HG03460 (cell line): Measurements from ENCODE around the gene B4GALT1.
A peak's percentile ranks its signal among the peaks of the same experiment; 100 is the strongest.
"Not testable (repeated sequence)": the region's sequence is repeated elsewhere in the genome, so short reads cannot be mapped to it uniquely, and the experiment has no call there.

Experiments used
- ATAC-seq: cut with Tn5 transposase; IDR thresholded peaks from one replicate; pipeline ENCODE4 v1.9.1; 2021; ENCODE audit not compliant: unreplicated experiment

Gene B4GALT1

DNA sequence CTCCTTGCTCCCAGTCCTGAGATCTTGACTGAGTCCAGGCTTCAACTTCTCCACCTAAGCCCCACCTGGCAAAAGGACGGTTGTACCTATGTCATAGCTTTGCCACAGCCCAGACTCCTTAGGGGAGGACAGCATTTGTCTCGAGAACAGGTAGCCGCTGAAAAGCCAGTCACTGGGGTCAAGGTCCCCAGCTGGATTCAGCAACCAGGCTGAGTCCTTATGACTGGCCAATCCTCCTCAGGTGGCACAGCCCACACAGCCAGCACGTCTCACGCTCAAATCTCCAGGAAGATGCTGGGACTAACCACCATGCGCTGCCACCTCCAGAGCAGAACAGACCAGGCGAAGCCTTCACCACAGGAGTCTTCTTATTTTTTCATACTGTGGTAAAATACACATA is 62.7 kb downstream of the B4GALT1 start:
- ATAC-seq, result no peak

DNA sequence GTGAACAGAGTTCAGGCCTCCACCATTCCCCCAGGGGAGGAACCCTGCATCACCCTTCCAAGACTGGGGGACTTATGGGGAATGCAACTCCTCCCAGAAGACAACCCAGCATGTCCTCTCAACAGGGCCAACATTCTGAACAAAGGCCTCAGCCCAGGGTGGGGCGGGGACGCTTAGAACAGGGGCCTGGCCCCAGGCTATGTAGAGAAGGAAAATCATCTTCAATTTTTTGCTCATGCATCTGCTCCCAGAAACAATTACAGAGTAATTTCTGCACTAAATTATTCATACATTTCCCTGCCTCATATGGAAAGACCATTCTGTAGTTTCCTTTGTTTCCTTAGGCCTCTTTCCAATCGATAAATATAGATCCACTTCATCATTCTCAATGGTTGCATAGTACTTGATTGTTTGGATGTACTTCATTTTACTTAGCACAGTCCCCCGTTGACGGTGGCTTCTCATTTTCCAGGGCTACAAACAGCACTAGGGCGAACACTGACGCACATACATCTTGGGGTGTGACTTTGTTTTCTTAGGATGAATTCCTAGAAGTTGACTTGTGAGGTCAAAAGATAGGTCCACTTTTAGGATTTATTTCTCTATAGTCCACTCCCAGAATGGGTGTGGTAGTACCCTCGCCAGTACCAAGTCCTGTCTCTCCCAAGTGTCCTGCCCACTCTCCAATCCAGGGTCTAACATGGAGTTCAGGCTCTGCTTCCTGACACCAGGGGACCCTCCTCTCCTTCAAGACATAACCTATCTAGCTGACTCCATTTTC is 63.4 kb downstream of the B4GALT1 start:
- ATAC-seq, result no peak

DNA sequence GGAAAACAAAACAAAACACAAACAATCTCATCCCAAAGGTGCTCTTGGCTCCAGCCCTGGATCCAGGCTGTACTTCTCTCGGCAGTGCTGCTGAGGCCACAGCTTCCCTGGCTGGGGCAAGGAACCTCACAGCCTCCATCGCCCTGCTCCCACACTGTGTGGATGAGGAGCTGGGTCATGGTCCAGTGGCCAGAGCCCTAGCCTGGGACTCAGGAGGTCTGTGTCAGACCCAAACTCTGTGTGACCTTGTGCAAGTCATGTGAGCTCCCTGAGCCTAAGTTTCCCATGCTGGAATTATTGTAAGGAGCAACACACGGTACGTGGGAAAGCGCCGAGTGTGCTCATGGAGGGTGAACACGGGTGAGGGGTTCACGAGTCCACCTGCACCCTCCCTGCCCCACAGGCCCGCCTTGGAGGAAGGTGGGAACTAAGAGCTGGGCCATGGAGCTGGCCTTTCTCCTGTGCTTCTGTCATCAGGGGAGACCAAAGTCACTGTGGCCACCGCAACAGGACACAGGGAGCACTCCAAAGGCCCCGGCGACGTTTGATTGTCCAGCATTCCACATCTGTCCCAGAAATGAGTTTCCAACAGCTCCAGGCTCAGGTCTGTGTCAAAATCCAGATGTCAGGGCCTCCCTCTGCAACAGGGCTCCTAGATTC is 64.5 kb downstream of the B4GALT1 start:
- ATAC-seq, result no peak

DNA sequence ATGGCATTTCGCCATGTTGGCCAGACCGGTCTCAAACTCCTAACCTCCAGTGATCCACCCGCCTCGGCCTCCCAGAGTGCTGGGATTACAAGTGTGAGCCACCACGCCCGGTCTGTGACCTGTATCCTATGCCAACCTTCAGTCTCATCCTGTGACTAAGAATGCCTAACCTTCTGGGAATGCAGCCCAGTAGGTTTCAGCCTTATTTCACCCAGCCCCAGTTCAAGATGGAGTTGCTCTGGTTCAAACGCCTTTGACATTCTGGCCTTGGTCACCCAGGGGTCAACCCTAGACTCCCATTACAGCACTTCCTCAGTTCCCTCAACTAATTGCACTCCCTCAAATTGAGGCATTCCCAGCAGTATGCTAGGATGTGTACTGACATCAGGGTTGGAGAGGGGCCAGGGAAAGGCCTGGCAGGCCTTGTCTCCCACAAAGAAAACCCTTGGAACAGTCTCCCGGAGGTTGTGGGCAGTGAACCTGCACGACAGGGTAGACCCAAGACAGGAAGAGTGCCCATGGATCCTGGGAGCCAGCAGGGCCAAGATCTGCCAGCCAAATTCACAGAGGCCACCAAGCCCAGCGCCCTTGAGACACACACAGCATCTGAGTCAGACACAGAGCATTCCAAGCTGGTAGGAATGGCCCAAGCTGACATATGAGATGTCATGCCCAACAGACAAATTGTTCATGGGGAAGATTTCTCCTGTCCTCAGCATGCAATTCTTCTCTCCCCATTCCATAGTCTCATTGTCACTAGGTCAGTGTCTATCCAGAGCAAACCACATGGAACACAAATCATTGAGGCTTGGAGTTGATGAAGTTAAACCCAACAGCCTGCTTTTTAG is 65.8 kb downstream of the B4GALT1 start:
- ATAC-seq, result no peak

DNA sequence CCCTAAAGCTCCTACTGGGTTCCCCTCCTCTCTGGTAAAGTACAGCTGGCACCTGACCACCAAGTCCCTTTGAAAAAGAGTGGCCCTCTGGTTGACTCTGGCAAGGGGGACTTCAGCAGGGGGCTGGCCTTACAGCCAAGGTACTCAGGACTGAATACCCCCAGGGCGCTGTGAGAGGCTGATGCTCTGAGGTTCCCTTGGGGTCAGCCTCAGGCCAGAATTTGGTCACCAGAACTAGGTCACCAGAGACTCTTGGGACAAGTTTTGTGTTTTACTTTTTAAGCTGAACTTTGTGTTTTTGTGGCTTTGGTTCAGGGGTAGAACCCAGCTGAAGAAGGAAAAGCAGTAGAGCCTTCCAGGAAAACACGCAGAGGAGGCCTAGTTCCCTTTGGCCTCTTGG is 67.4 kb downstream of the B4GALT1 start:
- ATAC-seq, result no peak

DNA sequence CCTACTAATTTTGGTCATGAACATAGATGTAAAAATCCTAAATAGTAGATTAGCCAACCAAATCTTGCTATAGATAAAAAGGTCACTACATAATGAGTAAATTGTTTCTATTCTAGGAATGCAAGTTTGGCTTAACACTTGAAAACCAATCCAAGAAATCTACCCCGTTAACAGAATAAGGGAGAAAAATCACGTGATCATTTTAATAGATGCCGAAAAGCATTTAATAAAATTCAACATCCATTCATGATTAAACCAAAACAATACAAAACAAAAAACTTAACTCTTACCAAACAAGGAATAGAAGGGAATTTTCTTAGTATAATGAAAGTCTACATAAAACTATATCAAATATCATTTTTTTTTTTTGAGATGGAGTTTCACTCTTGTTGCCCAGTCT is 69.9 kb downstream of the B4GALT1 start:
- ATAC-seq, result no peak

DNA sequence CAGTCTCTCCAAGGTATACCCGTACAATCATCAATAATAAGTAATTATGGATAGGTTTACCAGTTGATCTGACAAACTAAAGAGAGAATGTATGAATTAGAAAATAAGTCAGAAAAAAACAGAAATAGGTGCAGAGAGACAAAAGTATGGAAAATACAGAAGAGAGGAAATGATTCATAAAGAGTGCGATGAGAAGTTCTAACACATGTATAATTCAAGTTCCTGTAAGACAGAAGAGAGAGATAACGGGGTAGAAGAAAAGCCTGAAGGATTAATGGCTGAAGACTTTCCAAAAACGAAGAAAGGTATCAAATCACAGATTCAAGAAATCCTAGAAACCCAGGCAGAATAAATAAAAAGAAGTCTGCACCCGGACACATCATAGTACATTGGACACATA is 74.5 kb downstream of the B4GALT1 start:
- no peak for ATAC-seq

DNA sequence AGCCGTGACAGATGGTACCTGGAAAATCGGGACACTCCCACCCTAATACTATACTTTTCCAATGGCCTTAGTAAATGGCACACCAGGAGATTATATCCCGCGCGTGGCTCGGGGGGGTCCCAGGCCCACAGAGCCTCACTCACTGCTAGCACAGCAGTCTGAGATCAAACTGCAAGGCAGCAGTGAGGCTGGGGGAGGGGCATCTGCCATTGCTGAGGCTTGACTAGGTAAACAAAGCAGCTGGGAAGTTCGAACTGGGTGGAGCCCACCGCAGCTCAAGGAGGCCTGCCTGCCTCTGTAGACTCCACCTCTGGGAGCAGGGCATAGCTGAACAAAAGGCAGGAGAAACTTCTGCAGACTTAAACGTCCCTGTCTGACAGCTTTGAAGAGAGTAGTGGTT is 81.5 kb downstream of the B4GALT1 start:
- ATAC-seq, result not testable (repeated sequence)

DNA sequence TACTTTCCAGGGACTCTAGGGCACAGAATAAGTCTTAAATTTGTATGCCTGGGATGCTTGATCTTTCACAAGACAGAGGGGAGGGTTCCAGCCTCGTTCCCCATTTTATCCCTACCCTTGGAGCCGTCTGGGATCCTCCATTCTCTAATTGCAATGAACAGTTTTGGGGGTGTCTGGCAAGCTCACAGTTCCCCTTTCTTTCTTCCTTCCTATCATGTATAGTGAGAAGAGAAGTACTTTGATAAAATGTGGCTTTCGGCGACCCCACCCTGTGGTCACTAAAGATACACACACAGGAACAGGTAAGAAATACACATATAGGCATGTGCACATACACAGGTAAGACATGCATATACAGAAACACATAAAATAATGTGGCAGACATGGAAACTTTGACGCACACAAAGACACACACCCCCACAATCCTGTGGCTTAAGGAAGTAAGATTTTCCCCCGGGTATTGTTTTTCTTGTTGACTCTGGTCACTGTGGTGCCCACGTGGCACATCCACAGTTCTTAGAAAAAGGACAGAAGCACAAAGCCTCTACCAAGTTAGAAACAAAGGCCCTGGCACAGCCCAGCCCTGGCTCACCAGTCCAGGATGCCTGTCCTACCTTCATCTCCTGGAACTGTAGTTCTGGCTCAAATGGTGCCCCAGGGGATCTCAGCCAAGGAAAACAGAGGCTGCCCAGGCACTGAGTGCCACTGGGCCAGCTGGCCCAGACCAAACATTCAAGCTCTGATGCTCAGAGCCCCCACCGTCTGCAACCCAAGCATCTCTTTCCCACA is 84.4 kb downstream of the B4GALT1 start:
- no peak for ATAC-seq

DNA sequence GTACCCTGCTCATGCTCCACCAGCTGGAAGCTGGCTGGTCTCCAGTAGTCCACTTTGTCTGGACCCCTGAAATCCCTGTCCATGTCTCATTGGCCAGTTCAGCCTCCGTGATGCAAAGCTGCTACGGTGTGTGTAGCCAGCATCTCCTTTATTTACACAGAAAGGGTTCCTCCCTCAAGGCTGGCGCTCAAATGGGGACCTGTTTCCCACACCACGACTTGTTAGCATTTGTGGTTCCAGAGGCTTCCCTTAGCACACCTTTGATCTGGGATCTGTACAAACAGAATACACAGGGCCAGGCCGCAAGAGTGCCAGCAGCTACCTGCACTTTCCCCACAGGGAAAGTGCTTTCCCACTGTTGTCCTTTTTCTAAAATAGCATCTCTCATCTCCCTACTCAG is 85.0 kb downstream of the B4GALT1 start:
- no peak for ATAC-seq

DNA sequence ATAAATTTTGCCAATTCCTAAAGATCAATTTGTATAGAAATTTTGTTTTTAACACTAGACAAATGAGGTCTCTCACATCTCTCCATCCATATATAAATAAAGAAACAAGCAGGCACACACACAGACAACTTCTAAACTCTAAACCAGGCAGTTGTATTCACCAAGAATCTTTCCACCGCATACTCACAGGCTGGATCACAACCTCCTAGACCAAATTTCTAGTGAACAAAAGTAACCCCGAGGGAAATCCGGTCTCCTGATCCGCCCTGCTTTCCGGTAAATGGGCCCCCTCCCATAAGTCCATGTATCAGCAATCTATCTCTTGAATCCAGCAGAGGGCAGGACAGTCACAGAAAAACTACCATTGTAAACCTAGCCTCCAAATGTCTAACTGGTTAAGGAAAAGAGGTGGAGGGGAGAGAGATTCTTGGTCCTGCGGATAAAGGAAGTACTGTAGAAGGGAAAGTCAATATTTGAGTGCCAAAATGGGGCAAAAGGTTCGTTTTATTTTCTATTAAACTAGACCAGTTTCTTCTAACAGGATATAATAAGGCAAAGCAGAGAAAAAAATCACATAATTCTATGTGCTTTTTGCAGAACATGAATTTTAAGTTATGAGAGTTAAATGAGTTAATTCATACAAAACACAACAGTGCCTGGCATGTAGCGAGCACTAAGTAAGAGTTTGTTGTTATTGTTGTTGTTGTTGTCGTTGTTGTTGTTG is 85.8 kb downstream of the B4GALT1 start:
- peak; percentile 54 for ATAC-seq

DNA sequence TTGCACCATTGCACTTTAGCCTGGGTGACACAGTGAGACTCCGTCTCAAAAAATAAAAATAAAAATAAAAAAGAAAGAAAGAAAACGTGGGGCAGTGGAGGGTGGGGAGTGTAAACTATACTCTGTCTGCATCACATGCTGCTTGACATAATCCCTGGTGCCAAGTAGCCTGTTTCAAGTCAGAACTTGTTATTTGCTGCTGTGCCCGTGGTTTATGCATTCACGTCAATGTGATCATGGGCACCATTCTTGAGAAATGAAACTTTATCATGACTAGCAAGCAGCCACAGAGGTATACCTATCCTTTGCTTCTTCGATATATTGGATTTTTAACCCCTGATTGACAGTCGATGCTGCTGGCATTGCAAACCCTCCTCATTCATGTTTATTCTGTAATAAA is 86.6 kb downstream of the B4GALT1 start:
- ATAC-seq, result no peak

DNA sequence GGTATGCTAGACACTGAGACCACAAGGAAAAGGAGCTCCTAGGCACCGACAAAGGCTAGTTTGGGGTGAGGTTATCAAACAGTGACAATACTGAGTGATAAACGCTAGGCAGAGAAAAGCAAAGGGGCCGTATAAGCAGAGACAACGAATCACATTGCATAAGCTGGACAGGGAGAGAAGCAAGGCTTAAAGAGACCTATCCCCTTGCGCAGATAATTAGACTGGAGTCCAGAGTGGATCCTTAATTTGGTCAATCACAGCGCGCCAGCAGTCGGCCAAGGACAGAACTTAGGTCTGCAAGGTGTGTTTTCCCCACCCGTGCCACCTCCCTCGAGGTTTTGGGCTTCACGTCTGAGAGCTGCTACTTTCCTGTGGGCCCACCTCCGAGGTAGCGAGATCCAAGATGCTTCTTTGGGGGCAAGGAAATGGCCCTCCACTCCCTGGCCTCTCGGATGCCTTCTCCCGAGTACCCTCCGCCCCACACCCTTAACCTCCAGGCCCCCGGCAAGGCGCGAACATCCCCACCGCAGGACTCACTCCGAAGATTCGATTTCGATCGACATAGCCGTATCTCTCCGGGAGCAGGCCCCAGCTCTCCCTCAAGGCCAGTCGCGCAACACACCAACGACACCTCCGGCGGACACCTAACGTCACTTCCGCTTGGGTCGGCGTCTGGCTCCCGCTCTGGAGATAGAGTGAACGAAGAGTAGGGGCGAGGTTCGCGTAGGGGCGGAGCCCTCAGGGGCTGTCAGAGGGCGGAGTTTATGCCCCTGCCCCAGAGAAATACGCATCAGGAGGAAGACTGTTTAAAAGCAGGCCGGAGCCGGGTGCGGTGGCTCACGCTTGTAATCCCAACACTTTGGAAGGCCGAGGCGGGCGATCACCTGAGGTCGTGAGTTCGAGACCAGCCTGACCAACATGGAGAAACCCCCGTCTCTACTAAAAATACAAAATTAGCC is 90.8 kb downstream of the B4GALT1 start, which contains the start of gene SMU1:
Gene SMU1 (minus strand): TSS at position 629 of the 959 bp plus-strand sequence. CDS start 66 bp downstream, at position 563.
- ATAC-seq, result peak; percentile 99

DNA sequence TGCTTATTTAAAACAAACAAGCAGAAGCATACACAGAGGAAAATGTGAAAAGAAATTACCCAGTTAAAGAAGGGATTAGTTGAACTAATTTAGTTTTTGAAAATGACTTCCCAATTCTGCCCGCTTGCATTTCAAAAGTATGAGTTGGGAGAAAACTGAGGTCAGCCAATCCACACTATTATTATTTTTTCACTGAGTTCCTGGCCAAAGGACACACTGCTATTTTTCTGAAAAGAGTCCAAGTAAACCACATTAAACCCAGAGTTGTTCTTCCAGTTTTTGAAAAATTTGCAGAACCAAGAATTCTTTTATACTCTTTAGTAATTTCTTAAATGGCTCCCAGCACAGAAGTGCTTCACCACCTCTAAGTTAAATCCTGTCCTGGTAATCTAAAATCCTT is 98.1 kb downstream of the B4GALT1 start:
- ATAC-seq, result no peak

DNA sequence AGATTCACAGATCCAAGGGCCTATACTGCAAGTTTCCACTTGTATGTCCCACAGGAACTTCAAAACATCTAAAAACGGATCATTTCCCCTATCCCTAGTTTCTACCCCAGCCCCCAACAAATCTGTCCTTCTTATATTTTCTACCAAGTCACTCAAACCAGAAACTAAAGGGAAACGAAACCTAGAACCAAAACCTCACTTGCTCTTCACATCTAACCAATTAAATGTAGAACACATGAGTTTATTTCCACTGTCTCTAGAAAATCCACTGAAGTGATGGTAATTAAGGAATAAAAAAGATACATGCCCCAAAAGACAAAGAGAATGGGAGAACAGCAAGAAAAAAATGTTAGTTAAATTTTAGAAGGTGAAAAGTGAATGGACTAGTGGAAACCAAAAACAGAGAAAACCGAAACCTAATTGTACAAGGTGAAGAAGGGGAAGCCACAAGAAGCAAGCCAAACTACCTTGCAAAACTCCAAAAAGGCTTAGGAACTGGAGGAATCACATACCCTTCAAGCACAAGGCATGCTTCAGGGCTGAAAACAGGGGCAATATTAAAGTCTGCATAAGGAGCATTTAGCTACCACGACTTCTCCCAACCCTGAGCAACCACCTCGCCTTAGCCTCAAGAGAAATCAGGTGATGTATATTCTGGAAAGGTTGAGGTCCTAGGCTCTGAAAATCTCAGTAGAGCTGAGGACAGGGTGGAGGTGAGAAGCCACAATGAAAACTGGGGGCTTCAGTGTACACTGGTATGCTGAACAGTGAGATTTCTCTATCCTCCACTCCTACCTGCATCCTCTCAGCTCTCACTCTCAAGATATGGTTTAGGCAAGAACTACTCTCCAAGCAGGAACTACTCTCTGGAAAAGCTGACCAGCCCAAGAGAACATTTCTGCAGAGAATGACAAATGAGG is 101.7 kb downstream of the B4GALT1 start:
- ATAC-seq, result peak; percentile 79
